WTC11 (cell line): Measurements from ENCODE around the gene WDR7. TPM values are rescaled to one million over a fixed set of nuclear protein-coding genes. Genes with fewer than 3 reads are reported as not detected.

Experiments
- ATAC-seq: fragments of 200-7000 bp; cut with Tn5 transposase; 2 replicates; pipeline ENCODE4 v1.10.0; 2021; ENCODE audit warnings: mild to moderate bottlenecking, moderate library complexity
- CTCF ChIA-PET: fragments of 300-600 bp; sonication (Branson Sonifier 250); formaldehyde crosslinking; loops from one replicate; lab custom pipeline; 2021; ENCODE audit warnings: antibody characterized with exemption; lab: Charles Lee
- POLR2A ChIA-PET: fragments of 350-600 bp; sonication (Branson Sonifier 250); formaldehyde crosslinking; loops from one replicate; lab custom pipeline; 2021; ENCODE audit warnings: antibody characterized with exemption; lab: Charles Lee
- DNase-seq: peaks from one replicate; pipeline ENCODE4 v3.0.0; 2021; ENCODE audit warnings: low spot score
- H3K27ac Mint-ChIP-seq: 2 replicates; pipeline ENCODE4 v1.8.0; 2021; ENCODE audit warnings: mixed read lengths
- H3K27me3 Mint-ChIP-seq: 2 replicates; pipeline ENCODE4 v1.8.0; 2021; ENCODE audit warnings: low read depth, mild to moderate bottlenecking, moderate library complexity, mixed read lengths
- H3K36me3 Mint-ChIP-seq: 2 replicates; pipeline ENCODE4 v1.8.0; 2021; ENCODE audit warnings: mixed read lengths
- H3K4me1 Mint-ChIP-seq: 2 replicates; pipeline ENCODE4 v1.8.0; 2022; ENCODE audit warnings: mixed read lengths
- H3K4me3 Mint-ChIP-seq: 2 replicates; pipeline ENCODE4 v1.8.0; 2021; ENCODE audit warnings: mild to moderate bottlenecking, moderate library complexity, mixed read lengths
- H3K9me3 Mint-ChIP-seq: 2 replicates; pipeline ENCODE4 v1.8.0; 2021; ENCODE audit warnings: mixed read lengths
- ARID4B ChIP-seq: sonication (generic); formaldehyde crosslinking; IDR thresholded peaks from 2 replicates; pipeline ENCODE4 v1.8.0; 2023; ENCODE audit warnings: missing genetic modification reagents, mild to moderate bottlenecking, borderline replicate concordance
- CREB1 ChIP-seq: sonication (generic); formaldehyde crosslinking; IDR thresholded peaks from 2 replicates; pipeline ENCODE4 v1.8.0; 2023; ENCODE audit warnings: mild to moderate bottlenecking, missing genetic modification reagents
- E2F5 ChIP-seq: sonication (generic); formaldehyde crosslinking; IDR thresholded peaks from 2 replicates; pipeline ENCODE4 v1.8.1; 2022; ENCODE audit warnings: mild to moderate bottlenecking, moderate library complexity, missing genetic modification reagents
- ELF4 ChIP-seq: sonication (generic); formaldehyde crosslinking; IDR thresholded peaks from 2 replicates; pipeline ENCODE4 v1.8.1; 2022; ENCODE audit warnings: low read depth, mild to moderate bottlenecking, moderate library complexity, missing genetic modification reagents
- FOXK1 ChIP-seq: sonication (generic); formaldehyde crosslinking; IDR thresholded peaks from 2 replicates; pipeline ENCODE4 v1.8.0; 2022; ENCODE audit warnings: mild to moderate bottlenecking, moderate library complexity, missing genetic modification reagents
- FOXP4 ChIP-seq: sonication (generic); formaldehyde crosslinking; IDR thresholded peaks from 2 replicates; pipeline ENCODE4 v1.8.0; 2022; ENCODE audit warnings: mild to moderate bottlenecking, missing genetic modification reagents
- GABPB1 ChIP-seq: sonication (generic); formaldehyde crosslinking; IDR thresholded peaks from 2 replicates; pipeline ENCODE4 v1.8.1; 2023; ENCODE audit warnings: mild to moderate bottlenecking, missing genetic modification reagents
- GTF2I ChIP-seq: fragments of 250-450 bp; sonication (Bioruptor Pico); conservative IDR thresholded peaks from 2 replicates; pipeline ENCODE4 v1.4.0; 2021; ENCODE audit warnings: mild to moderate bottlenecking
- HMGXB4 ChIP-seq: sonication (generic); formaldehyde crosslinking; IDR thresholded peaks from 2 replicates; pipeline ENCODE4 v1.8.1; 2023; ENCODE audit warnings: mild to moderate bottlenecking, moderate library complexity, missing genetic modification reagents
- JAZF1 ChIP-seq: fragments of 250-450 bp; sonication (Bioruptor Pico); IDR thresholded peaks from 2 replicates; pipeline ENCODE4 v1.9.0; 2021; ENCODE audit warnings: moderate library complexity, mild to moderate bottlenecking, inconsistent platforms
- MYBL2 ChIP-seq: sonication (generic); formaldehyde crosslinking; IDR thresholded peaks from 2 replicates; pipeline ENCODE4 v1.8.1; 2023; ENCODE audit warnings: mild to moderate bottlenecking, moderate library complexity, missing genetic modification reagents
- PRRX2 ChIP-seq: fragments of 250-450 bp; sonication (Bioruptor Pico); IDR thresholded peaks from 2 replicates; pipeline ENCODE4 v1.8.0; 2021; ENCODE audit warnings: mild to moderate bottlenecking
- SOX15 ChIP-seq: fragments of 250-450 bp; sonication (Bioruptor Pico); IDR thresholded peaks from 2 replicates; pipeline ENCODE4 v1.9.0; 2021; ENCODE audit warnings: mild to moderate bottlenecking
- SP1 ChIP-seq: sonication (generic); formaldehyde crosslinking; conservative IDR thresholded peaks from 2 replicates; pipeline ENCODE4 v1.8.1; 2022; ENCODE audit warnings: missing genetic modification reagents
- ZBTB21 ChIP-seq: sonication (generic); formaldehyde crosslinking; IDR thresholded peaks from 2 replicates; pipeline ENCODE4 v1.8.1; 2023; ENCODE audit warnings: mild to moderate bottlenecking, missing genetic modification reagents, borderline replicate concordance
- ZNF121 ChIP-seq: sonication (generic); formaldehyde crosslinking; IDR thresholded peaks from 2 replicates; pipeline ENCODE4 v1.8.0; 2023; ENCODE audit warnings: missing genetic modification reagents
- ZNF317 ChIP-seq: sonication (generic); formaldehyde crosslinking; IDR thresholded peaks from 2 replicates; pipeline ENCODE4 v1.8.1; 2023; ENCODE audit warnings: low read depth, mild to moderate bottlenecking, moderate library complexity, missing genetic modification reagents, borderline replicate concordance
- ZNF425 ChIP-seq: fragments of 250-450 bp; sonication (Bioruptor Pico); conservative IDR thresholded peaks from 2 replicates; pipeline ENCODE4 v1.9.0; 2021; ENCODE audit warnings: mild to moderate bottlenecking
- total RNA-seq: library from RNA; stranded (reverse); gene quantifications from 3 replicates; pipeline ENCODE4 v1.2.3, GENCODE V29; 2021

The WDR7 gene
- total RNA-seq, 1 experiment from 2014 or later: 12.2 TPM

DNA sequence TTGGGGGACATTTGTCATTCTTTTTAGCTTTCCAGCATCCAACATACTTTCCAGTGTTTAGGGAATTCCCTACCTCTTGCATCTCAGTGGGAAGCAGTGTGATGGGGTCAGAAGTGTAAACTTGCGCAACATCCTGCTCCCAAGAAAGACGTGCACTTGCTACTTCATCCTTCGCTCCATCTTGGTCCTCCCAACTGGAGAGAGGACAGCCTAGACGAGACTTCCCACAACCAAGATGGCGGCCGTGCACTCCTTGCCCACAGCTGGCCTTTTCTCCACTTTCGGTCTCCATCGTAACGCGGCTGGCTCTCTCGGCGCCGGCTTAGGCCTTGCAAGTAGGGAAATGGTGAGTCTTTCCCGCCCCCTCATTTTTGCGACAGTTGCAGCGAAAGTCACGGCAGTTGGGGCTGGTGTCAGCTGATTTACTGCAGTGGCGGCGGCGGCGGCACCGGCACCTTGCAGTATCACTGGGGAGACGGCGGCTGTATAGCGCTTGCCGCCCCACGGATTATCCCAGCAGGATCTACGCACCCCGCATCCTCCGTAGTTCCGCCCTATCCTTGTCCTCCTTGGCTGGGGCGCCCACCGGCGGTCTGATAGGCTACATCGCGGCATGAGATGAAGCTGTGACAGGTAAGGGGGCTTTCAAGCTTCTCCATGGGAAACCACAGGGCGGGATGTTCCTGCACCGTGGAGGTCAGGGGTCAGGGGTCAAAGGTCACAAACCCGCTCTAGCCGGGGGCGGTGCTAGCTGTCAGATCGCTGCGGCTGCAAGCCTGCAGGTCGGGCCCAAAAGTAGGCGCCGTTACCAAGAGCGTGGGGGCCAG lies at the start of gene WDR7 (continued):
- TF ChIP-seq ARID4B (CRISPR knock-in tag) (0 out of 2 replicates have a peak, but pooled peaks have one; percentile 38), ELF4 (no peak), FOXK1 (CRISPR knock-in tag) (peak; percentile 84), ZNF425 (CRISPR knock-in tag) (no peak), ZBTB21 (peak; percentile 44; the same call in 1 of the 2 replicates), ZNF317 (CRISPR knock-in tag) (no peak), HMGXB4 (CRISPR knock-in tag) (0 out of 2 replicates have a peak, but pooled peaks have one; percentile 55), MYBL2 (CRISPR knock-in tag) (peak; percentile 68; the same call in 1 of the 2 replicates)

DNA sequence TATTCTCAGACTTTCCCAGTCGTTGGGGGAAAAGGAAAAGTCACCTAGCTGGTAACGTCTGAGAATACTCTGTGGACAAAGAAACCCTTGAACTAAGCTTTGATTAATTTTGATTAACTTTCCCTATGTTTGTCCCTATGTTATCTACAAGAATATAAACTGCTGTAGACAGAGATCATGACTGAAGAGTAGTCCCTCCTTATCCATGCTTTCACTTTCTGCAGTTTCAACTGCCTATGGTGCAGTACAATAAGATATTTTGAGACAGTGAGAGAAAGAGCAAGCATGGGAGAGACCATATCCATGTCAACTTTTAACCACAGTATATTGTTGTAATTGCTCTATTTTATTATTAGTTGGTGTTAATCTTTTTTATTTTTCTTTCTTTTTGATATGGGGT lies 44.5 kb upstream of the WDR7 start:
- no peak overlapping the region; the same call in 1 of the 2 replicates for H3K27ac Mint-ChIP-seq
- POLR2A ChIA-PET: interaction anchor here (0.6 kb wide), 1 partner anchor 12 kb away, joined by 6 read pairs; no protein-coding TSS in a partner anchor
- H3K4me1 Mint-ChIP-seq: no peaks in the 10 kb centered on the region
- no peaks in the 10 kb centered on the region for H3K9me3 Mint-ChIP-seq
- CTCF ChIA-PET: interaction anchor here (1.2 kb wide), 1 partner anchor 13 kb away, joined by 4 read pairs; no protein-coding TSS in a partner anchor
- no peak overlapping the region for H3K4me3 Mint-ChIP-seq
- DNase-seq (no peak), ATAC-seq (no peak)
- no peaks in the 10 kb centered on the region for H3K27me3 Mint-ChIP-seq
- peaks cover 33% of the 10 kb centered on the region for H3K36me3 Mint-ChIP-seq
- no peak for TF ChIP-seq ZNF121 (CRISPR knock-in tag)
- no peak for TF ChIP-seq FOXP4 (CRISPR knock-in tag)
- no peak for TF ChIP-seq SP1 (CRISPR knock-in tag)
- no peak for TF ChIP-seq ELF4
- no peak for TF ChIP-seq HMGXB4 (CRISPR knock-in tag)
- TF ChIP-seq GABPB1: no peak
- no peak for TF ChIP-seq CREB1 (CRISPR knock-in tag)
- TF ChIP-seq E2F5 (CRISPR knock-in tag): no peak
- TF ChIP-seq GTF2I (CRISPR knock-in tag): no peak
- no peak for TF ChIP-seq SOX15 (CRISPR knock-in tag)
- no peak for TF ChIP-seq PRRX2 (CRISPR knock-in tag)
- no peak for TF ChIP-seq JAZF1 (CRISPR knock-in tag)
